ENCODE measurements around the gene DENND2C. TPM values are rescaled to one million over a fixed set of nuclear protein-coding genes. Genes with fewer than 3 reads are reported as not detected.

The DENND2C gene
- total RNA-seq, 1 experiment from 2014 or later = 2.0 TPM

DNA sequence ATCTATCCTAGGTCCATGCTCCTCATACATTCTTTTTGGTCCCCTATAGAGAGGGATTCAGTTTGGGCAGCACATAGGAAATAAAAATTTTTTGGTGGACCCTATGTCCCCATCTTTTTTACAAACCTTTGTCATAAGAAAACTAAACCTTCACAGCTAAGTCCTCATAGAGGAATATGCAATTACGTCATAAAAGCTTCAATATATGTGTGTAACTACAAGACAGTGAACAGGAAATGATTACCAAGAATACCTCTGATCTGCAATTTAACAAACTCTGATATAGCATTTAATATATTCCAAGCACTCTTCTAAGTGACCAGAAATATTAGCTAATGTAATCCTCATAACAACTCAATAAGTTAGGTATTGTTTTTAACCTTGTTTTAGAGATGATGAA, 6.3 kb upstream of the DENND2C start:
- no peak for DNase-seq (ENCODE audit: low read depth)

DNA sequence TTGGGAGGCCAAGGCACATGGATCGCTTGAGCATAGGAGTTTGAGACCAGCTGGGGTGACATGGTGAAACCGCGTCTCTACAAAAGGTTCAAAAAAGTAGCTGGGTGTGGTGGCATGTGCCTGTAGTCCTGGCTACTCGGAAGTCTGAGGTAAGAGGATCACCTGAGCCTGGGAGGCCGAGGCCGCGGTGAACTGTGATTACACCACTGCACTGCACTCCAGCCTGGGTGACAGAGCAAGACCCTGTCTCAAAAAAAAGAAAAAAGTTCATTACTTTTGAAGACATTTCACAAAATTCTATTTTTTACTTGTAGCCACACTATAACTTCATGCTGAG, 2.1 kb upstream of the DENND2C start:
- DNase-seq (ENCODE audit: low read depth) = no peak

DNA sequence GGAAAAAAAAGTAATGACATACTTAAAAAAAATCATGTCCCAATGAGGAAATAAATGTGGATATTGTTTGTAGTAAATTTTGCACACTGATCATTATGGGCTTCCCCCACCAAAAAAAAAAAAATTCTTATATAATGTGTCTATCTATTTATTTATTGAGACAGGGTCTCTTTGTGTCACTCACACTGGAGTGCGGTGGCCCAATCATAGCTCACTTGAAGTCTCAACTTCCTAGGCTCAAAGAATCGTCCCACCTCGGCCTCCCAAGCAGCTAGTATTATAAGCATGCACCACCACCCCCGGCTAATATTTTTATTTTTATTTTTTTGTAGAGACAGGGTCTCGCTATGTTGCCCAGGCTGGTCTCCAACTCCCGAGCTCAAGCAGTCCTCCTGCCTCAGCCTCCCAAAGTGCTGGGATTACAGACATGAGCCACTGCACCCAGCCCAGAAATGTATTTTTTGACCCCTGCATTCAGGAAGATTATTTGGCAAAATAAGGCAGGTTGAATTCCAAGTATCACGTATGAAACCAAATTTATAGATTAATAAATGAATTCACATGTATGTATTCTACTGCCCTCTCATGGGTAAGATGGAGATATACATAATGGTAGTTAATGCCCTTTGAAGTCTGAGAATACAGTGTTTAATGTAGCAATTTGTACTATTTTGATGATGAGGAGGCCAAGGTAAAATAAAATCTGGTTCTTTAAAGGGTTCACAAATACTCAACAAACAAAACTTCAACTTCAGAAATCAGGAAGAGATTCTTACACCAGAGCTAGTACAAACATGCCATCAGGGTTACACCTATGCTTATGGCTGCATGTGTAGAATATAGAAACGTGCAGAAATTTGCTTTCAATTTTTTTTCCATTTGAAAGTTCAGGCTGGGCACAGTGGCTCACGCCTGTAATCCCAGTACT, 1.4 kb upstream of the DENND2C start:
- DNase-seq (ENCODE audit: low read depth) = no peak

DNA sequence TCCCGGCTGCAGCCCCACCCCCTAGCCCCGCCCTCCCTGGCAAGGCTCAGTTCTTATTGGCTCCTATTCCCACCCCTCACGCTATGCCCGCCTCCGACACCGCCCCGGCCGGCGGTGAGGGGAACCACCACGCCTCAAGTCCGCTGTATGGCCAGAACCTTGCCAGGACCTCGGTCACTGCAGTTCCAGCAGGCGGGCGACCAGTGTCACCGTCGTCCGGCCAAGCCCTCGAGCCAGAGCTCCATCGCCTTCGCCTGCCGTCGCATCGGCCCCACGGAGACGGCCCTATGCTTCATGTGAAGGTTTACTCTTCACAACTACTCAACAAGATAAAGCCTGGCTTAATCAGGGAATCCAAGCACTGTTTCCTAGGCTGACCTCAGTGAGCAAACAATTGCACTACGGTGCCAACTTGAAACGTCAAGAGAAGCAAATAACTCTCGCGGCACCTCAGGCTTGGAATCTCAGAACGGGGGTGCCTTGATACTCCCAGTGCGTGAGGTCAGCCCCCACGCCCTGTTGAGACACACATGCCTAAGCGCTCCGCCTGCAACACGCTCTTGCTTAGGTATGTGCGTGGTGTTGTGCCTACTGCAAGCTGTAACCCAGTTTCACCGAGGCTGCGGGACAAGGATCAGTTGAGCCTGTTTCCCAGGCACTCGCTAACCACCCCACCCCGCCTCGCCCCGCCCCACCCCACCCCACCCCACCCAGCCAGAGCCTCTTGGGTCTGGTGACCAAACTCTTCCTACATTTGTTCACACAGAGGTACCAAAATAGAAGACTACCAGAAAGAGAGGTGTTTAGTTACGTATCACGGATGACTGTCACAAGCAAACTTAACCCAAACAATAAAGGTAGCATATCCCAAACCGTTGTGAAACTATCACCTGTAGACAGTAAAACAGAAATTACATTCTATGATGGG, 498 bp upstream of the DENND2C start:
- DNase-seq (ENCODE audit: low read depth) = peak; percentile 97

DNA sequence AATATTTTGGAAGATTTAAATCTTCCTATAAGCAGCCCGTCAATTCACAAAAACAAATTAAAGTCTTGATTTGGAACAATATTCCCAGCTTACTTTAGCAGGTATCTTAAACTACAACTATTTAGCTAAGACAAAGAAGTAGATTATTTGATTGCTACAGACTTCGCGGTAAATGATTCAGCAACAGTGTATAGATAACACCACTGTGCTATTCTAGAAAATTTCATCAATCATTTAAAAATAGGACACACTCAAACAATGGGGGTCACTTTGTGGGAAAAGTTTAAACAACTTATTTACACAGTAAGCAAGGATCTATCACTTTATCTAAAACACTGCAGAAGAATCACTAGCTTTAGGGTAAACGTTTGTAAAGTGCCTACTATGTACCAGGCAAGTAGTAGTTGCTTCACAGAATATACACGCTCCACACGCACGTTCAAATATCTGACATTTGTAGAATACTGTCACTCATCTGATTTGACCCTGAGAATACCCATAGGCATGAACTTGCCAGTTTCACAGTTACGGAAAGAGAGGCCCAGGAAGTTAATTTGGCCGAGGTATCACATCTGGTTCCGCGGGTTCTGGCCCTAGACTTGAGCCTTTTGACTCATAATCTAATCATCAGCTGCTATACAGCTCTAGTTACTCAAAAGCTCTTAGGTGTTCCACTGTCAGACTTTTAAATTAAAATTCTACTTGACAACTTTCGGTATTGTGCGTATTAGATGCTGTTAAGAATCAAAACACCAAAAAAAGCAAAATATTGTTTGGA, 876 bp downstream of the DENND2C start:
- DNase-seq (ENCODE audit: low read depth) = peak; percentile 56

DNA sequence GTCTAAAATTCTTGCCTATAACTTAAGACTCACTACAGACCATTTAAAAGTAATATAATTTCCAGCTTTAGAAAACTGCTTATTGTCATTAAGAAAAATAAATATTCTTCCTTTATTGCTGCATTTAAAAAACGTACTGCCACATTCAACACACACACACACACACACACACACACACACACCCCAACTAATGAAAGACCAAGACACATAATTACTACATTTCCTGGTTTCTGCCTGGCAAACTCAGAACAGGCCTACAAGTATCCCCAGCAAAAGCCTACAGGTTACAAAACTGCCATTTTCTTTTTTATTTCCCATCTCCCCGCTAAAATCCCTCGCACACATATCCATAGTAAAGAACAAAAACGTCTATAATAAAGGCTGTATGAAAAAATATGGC, 1.5 kb downstream of the DENND2C start:
- DNase-seq (ENCODE audit: low read depth) = no peak

DNA sequence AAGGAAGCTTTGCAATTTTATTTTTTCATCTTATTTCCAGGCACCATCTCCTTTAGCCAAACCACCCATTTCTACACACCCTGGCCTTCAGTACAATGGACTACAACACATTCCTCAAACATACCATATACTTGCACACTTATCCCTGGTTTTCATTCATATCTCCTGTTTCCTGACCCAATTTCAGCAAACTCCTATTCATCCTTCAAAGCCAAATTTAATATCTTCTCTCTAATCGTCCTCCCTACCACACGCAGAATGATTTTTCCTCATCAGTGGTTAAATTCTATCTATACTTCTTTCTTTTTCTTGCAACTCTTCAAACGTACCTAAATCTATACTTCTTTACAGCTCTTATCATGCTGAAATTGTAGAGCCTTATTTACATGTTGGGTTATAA, 2.9 kb downstream of the DENND2C start:
- DNase-seq (ENCODE audit: low read depth) = no peak

DNA sequence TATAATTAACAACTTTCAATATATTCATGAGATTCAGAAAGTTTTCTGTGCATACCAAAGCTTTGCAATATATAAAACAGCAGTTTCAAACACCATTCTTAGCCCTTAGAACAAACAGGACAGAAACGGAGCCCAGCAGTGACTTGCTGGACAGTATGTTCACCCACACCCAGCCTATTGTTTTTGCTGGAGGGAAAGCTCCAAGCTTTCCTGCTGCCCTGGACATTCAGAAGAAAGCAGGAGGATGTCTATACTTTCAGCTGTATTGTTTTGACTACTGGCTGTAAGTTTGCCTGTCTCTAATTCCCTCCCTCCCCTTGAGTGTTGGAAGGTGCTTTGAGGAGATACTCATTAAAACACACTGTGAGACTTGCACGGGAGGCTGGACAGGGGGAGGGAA, 9.6 kb downstream of the DENND2C start:
- no peak for DNase-seq (ENCODE audit: low read depth)

DNA sequence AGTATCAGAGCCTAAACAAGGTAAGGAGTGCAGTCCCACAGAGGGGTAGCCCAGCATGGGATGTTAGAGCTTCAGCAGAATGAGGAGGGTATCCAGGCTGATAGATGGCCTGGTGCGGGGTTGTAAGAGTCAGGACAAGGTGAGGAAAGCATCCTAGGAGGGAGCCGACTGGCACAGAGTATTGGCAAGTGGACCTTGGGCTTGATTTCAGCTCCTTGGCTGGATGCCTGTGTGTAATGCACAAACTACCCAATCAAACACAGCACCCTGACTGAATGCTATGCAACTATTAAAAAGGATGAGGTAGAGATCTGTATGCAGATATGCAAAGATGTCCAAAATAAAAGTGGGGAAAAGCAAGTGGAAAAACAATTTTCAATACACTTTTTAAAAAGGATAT, 18.0 kb downstream of the DENND2C start:
- DNase-seq (ENCODE audit: low read depth) = no peak

DNA sequence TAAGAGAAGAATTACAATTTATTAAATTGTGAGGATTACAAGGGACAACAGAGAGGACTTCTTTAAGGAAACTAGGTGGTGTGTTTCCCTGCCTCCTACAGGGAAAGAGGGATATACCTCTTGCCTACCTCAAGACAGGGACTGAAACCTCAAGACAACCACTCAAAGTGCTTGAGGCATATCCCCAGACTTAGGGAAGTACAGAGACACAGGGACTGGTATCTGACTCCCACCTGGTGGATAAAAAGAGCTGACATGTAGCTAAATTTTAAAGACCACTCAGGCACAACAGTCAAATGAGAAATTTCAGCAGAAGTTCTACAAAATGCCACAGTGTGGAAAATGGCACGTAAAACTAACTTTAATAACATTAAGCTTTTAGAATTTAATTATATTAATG, 21.3 kb downstream of the DENND2C start:
- no peak for DNase-seq (ENCODE audit: low read depth)

DNA sequence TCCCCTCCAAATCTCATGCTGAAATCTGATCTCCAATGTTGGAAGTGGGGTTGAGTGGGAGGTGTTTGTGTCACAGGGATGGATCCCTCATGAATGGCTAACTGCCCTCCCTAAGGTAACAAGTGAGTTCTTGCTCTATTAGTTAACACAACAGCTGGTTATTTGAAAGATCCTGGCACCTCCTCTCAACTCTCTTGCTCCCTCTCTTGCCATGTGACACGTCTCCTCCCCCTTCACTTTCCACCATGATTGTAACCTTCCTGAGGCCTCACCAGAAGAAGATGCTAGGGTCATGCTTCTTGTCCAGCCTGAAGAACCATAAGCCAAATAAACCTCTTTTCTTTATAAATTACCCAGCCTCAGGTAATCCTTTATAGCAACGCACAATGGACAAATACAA, 28.5 kb downstream of the DENND2C start:
- DNase-seq (ENCODE audit: low read depth) = no peak

DNA sequence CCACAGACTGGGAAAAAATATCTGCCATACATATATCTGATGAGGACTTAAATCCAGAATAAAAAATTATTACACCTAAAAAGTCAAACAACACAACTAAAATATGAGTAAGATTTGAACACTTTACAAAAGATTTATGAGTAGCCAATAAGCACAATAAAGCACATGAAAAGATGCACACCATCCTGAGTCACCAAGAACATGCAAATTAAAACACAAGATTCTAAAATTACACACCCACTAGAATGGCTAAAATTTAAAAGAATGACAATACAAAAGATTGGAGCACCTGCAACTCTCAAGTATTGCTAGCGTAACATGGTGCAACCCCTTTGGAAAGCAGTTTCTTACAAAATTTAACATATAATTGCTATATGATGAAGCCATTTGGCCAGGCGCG, 30.9 kb downstream of the DENND2C start:
- no peak for DNase-seq (ENCODE audit: low read depth)

DNA sequence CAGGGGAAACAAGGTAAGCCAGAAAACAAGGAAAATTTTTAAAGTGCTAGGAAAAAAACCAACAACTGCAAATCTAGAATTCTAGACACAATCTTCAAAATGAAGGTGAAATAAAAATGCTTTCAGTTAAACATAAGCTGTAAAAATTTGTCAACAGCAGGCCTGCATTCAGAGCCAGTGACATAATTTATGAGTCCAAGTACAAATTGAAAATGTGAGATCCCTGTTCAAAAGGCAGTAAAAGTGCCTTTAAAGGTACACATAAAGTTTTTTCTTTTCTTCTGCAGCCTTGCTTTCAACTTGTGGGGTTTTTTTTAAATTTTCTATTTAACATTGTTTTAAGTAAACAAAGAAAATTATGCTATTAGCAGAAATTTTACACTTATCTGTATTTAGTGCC, 37.4 kb downstream of the DENND2C start:
- no peak for DNase-seq (ENCODE audit: low read depth)

DNA sequence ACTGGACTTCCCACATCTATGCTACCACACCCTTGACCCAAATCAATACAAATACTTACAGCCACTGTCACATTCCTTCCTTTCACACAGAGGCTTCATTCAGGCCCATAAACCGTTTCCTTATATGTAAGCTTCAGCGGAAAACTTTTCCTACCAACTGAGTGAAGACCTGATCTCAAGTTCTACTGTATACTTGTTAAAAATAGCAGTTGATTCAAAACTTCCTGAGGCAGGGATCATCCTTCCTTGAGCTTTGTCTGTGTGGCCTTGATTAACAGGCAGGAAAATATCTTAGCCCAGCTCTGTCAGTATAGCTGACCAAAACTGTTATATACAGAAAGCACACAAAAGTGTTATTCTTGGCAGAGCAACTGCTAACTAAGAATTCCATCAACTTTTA, 42.7 kb downstream of the DENND2C start:
- no peak for DNase-seq (ENCODE audit: low read depth)

DNA sequence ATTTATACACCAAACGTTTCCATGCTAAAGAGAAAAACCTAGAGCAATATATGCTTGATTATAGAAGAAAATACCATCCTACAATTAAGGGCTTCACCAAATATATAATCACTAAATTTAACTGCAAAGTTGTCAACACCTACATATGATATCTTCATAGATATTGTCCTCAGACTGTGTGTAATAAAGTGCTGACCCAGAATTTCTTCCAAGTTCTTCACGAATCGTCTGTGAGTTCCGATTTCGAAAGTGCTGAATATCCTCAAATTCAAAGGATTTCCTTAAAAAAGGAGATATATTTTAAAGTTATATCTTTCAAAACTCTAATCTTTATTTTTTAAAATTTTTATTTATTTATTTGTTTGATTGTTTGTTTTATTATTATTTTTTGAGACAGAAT, 46.5 kb downstream of the DENND2C start:
- DNase-seq (ENCODE audit: low read depth) = no peak

DNA sequence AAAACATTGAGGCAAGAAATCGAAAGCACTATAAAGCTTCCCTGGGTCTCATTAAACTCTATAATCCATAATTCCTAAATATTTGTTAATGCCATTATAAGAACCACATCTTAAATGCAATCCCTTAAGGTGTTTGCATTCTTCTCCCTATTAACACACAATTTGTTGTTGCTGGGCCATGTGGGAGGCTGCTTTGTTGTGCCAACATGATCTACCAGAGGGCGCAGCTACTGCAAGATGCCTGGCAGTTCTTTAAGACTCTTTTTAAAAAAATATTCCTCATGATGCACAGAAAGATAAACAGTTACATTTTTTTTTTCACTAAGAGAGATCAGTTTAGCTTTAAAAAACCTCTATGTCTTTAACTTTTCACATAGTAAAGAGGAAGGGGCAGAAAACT, 49.4 kb downstream of the DENND2C start:
- DNase-seq (ENCODE audit: low read depth) = no peak

DNA sequence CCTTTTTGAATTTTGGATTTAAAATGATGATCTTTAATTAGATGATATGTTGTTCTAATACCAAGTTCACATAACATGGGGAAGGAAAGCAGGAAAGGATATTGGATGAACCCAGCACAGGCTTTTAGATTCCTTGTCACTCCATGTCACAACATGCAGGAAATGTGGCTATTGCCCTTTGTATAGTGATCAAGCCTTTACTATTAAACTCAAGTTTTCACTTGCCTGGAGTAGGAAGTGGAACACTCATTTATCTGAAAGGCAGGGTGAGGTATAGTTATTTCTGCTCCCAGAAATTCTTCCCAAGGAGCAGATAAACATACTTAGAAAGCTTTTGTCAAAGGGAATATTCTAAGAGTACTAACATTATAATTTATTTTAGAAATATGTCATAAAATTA, 51.2 kb downstream of the DENND2C start:
- DNase-seq (ENCODE audit: low read depth) = no peak

DNA sequence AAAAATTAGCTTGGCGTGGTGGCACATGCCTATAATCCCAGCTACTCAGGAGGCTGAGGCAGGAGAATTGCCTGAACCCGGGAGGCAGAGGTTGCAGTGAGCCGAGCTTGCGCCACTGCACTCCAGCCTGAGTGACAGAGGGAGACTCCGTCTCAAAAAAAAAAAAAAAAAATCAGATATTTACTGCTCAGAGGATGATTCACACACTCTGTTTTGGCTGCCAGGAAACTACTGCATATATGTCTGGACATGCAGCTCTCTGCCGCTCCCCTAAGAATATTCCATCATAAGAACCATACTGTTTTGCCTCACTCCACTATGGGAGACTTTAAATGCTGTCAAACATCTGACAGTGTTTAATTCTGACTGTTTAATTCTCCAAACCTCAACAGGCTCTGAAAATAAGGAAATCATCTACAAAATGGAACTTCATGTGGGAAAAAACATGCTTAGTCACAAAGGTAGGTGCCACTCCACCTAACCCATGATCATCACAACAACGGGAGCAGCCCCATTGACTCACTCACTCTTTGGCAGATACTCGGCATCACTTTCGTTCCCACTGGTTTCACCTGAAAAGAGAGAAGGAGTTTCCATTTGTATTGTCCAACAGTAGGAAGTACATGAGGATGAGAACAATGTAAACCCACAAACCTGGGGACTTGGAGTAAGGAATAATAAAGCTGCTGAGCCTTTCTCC, 59.2 kb downstream of the DENND2C start:
- peak; percentile 64 for DNase-seq (ENCODE audit: low read depth)

DNA sequence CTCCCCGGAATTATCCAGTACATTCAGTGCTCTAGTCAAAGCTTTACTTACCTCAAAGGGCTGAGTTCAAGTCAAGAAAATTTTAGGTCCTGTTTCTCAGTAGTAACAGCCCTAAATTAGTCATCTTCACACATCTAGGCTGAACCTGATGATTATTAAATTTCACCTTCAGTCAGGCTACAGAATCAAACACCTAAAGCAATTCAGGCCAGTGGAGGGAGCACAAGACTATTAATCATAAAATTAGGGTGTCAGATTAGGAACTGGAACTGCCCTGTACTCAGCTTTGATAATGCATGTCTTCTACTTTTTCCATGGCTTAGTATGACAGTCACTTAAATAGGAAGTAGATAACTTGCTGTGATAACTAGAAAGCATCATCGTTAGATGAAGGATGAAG, 60.0 kb downstream of the DENND2C start:
- no peak for DNase-seq (ENCODE audit: low read depth)

DNA sequence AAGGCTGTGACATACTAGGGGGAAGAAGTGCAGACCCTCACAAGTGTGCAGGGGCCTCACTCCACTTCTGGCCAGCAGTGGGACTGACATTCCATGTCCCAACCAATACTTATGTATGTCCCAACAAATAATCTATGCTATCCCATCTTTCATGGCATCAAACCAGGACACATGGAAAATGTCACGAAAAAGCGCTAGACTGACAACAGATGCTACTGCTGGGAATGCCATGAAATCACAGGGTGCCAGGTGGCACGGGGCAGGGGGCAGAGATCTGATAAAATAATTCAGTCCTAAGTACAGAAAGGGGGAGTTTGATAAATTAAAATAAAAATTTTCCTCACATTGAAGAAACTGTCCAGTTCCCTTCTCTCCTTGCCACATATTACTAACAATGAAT, 60.8 kb downstream of the DENND2C start:
- DNase-seq (ENCODE audit: low read depth) = no peak

DNA sequence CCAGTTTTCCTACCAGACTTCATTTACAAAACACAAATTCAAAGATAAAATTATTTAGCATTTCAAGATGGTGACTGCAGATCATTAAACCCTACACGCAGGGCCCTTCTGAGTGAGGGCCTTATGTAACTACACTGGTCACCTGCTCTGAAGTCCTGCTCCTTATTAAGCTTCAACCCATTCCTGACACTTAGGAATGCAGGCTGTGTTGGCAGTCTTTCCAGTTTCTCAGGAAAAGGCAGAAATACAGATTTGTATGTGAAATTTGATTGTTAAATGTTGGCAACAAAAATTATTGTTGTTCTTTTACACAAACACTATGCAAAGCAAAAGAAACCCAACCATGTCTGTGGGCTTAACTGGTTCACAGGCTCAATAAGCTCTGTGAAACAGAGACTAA, 62.6 kb downstream of the DENND2C start:
- no peak for DNase-seq (ENCODE audit: low read depth)

DNA sequence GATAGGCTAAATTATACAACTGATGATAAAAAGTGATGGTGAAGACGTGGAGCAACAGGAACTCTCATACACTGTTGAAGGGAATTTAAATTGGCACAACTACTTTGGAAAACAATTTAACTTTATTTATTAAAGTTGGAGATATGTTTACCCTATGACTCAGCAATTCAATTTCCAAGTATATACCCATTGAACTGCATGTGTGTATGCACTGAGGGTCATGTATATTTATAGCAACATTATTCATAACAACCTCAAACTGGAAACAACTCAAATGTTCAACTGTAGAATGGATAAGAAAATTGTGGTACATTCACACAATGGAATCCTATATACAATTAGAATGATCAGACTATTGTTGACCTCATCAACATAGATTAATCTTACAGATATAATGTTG, 71.9 kb downstream of the DENND2C start:
- DNase-seq (ENCODE audit: low read depth) = no peak

Data from Daoy (cell line).